Stimulated activated CD4-positive, alpha-beta T cell treated with anti-CD3 and anti-CD28 coated beads, Interleukin-15, amount 100 ng/mL, for 24 hours (primary cell): ENCODE results near the gene TMEM134.

Experiments
- DNase-seq: peaks from one replicate; pipeline ENCODE4 v3.0.0-alpha.2; 2020

TMEM134 gene

GRCh38 chr11:67500484-67500821 lies 31.4 kb upstream of the TMEM134 start:
- no peak for DNase-seq

DNA sequence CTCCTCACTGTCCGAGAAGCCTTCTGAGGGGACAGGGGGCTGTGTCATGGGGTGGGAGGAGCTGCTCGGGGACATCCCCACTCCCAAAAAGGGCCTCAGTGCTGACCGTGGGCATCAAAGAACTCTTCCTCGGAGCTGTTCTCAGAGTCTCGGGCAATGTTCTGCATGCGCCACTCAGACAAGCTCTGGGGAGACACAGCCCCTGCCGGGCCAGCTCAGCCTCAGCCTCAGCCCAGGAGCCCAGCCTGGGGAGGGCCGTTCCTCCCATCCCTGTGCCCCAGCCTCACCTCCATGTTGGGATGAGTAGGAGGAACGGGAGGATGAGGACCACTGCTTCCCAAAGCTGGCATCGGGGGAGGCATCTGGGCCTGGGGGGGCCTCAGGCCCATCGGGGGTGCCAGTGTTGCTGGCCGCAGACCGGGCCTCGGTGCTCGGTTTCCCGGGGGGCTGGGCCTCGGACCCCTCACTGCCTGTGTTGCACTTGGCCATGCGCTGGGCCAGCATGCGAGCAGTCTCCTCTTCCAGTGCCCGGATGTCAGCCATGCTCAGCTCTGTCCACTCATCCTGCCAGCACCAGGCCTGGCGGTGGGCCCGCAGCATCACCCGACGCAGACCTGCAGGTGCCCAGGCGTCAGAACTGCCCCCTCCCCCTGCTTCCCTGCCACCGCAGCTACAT lies 30.9 kb upstream of the TMEM134 start:
- no peak for DNase-seq

GRCh38 chr11:67498544-67498972 lies 29.5 kb upstream of the TMEM134 start:
- DNase-seq = no peak

DNA sequence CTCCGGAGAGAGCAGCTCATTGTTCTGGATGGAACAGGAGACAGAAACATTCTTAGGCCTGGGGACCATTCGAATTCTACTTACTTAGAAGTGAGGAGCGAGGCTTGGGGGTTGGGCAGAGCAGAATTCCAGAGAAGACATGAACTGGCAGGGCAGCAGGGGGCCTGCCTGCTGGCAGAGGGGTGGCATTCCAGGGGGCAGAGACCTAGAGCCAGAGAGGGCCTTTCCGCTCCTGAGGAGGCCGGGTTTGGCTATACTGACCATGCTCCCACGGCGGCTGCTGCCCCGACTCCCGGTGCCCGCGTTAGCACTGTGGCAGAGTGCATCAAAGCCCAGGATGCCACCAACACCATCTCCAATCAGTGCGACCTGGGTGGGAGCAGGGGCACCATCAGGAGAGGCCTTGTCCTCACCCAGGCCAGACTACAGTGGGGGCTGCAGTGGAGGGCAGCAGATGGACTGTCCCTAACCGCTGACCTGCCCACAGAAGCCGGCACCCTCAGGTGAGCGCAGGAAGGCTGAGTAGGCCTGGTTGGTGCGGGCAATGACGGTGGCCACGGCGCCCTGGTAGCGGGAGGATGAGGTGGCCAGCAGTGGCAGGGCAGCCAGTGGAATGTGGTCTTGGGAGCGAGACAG lies 28.7 kb upstream of the TMEM134 start:
- DNase-seq = no peak

DNA sequence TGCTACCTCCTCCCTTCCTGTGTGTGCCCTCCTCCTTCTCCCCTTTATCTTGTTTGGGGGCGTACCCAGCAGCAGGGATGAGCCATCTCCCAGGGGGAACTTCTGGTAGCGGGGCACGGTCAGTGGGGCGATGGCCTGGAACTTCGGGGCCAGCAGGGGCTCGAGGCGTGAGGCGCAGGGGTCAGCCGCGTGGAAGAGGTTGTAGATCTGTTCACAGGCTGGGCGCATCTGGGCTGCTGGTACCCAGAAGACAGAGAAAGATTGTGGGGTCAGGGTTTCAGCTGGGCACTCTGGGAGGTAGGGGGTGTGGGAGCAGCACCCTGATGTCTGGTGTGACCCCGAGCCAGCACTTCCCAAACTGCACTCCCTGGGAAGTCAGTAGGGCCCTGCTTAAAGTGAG lies 27.1 kb upstream of the TMEM134 start:
- no peak for DNase-seq

DNA sequence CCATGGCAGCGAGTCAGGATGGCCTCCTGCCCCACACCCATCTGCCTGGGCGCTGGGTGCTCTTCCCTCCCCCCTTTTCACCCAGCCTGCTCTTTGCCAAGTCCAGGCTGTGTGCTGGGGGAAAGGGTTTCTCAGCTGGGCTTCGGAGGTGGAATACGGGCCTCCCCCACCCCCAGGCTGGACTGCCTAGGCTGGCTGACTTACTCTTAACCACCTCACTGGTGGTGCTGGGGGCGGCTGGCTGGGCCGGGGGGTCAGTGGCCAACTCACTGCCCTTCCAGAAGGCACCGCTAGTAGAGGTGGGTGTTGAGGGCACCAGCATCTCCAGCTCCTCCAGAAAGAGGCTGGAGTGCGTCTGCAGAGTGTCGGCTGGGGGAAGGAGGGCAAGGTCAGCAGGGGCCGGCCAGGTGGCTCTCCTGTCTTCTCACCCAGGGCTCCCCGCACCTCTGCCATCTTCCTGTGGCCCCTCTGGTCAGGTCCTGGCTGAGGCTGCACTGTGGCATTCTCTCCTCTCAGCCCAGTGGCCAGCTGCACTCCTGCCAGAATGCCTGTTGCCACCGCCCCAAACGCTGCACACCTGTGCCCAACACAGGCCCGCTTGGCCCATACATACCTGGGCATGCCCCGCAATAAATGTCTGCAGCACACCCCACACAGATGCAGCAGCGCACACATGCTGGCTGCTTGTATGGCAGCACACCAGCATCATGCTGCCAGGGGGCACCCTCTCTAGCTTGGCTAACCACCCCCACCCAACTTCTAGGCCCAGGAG lies 26.4 kb upstream of the TMEM134 start:
- DNase-seq = no peak

DNA sequence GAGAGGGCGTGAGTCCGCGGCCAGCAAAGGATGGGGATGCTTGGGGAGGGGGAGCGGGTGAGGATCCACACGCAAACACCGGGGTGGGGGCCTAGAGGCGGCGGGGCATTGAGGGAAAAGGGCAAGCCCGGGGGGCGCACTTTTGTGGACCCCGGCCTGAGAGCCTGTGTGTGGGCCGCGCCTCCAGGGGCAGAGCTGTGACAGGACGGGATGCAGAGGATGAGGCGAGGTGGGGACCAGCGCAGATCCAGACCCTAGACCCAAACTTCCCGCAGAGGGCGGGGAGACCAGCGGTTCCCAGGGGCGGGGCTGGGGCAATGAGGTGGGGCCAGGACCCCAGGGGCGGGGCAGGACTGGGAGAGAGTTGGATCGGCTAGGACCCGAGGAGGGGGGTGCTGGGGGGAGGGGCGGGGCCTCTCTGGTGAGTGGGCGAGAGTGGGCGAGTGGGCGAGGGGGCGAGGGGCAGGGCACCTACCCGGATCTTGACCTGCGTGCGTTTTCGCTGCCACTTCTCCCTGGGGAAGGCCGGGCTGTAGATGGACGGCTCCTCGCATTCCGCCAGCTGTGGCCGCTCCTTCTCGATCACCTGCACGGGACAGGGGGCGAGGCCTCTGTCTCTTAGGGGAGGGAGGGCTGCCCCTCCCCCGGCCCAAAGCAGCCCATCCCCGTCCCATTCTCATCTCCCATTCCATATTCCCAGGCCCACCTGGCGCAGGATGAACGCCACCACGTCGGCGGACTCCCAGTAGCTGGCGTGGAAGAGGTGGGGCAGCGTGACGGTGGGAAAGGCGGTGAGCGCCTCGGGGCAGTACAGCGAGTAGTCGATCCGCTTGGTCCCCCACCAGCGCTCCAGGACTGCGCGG lies 25.6 kb upstream of the TMEM134 start:
- no peak for DNase-seq

DNA sequence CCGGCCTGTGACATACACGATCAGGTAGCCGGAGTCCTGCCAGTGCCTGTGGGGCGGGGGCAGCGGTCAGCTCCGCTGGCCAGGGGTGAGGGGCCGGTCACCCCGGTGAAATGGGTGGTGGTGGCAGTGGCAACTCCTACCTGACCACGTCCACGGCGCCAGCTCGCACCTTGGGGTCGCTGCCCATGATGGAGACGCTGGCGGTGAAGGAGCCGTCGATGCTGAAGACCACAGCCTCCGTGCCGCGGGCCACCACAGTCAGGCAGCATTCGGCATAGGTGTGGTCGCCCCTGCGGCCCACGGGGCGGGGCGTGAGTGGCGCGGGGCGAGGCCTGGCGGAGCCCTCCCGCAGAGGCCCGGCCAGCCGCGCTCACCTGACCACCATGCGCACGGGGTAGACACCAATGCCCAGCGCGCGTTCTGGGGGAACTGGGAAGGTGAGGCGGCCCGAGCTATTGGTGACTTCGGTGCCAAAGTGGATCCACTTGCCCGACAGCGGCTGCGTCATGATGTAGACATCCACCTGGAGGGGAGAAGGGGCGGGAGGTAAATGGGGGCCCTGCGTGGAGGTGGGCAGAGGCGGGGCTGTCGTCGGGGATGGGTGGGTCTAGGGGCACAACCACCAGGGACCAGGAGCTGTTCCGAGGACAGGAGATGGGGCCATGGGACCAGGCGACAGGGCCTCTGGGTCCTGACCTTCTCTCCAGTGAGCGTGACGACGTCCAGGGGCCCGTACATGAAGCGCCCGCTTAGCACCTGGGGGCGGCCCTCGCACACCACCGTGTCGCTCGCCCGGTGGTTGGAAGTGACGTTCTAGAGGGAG lies 24.7 kb upstream of the TMEM134 start:
- DNase-seq = no peak

GRCh38 chr11:67492801-67493547 lies 23.9 kb upstream of the TMEM134 start:
- DNase-seq = peak; percentile 57

GRCh38 chr11:67492069-67492727 lies 23.1 kb upstream of the TMEM134 start:
- no peak for DNase-seq

DNA sequence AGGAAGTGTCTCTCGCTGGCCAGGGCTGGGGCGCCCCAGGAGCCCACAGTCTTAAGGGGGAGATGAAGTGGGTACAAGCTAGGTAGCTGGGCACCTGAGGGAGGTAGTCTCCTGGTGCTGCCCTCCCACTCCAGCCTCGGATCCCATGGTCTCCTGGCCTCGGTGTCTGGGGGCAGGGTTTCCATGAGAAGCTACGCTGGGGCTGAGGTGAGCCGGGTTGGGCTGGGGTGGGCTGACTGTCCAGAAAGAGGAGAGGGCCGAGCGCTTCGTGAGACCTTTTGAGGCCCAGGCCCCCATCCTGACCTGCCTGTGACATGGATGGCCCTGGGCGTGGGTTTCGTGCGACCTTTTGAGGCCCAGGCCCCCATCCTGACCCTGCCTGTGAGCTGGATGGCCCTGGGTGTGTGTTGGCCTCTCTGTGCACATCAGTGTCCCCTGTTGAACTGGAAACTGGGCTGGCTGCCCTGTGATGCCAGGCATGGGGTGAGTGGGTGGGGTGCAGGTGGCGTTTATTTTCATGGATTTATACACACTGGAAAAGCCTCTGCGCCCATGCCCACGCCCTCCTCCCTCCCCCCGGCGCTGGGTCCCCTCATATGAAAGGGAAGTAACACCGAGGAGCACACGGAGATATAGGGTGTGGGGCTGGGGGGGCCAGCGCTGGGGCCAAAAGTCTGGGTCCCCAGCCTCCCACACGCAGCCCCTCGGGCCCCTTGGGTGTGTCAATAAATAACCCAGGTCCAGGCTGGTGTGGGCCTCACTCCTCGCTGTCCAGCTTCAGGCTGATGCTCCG lies 22.4 kb upstream of the TMEM134 start:
- no peak for DNase-seq

DNA sequence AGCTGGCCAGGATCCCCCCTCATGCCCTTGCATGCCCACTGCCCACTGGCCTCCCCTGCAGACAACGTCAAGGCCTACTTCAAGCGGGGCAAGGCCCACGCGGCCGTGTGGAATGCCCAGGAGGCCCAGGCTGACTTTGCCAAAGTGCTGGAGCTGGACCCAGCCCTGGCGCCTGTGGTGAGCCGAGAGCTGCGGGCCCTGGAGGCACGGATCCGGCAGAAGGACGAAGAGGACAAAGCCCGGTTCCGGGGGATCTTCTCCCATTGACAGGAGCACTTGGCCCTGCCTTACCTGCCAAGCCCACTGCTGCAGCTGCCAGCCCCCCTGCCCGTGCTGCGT lies 21.6 kb upstream of the TMEM134 start:
- DNase-seq = no peak

DNA sequence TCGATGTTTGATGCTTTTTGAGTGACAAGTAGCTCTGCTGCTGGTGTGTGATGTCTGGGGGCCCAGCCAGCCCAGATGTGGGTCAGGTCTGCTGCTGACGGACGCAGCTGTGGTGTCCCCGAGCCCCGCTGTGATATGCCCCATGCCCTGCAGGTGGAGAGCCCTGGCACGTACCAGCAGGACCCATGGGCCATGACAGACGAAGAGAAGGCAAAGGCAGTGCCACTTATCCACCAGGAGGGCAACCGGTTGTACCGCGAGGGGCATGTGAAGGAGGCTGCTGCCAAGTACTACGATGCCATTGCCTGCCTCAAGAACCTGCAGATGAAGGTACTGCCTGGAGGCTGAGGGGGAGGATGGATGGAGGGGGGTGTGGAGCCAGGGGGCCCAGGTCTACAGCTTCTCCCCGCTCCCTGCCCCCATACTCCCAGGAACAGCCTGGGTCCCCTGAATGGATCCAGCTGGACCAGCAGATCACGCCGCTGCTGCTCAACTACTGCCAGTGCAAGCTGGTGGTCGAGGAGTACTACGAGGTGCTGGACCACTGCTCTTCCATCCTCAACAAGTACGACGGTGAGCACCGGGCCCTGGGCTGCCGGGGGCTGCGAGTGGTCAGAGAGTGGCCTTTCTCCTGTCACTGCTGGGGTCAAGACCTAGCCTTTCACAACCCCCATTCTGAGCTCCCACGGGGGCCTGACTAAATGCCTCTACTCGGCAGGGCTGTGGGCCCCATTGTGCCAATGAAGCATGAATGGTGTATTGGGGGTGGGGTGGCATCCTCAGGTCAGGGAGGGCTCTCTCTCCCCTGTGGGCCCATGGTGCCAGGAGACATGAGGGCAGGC lies 21.1 kb upstream of the TMEM134 start:
- no peak for DNase-seq

DNA sequence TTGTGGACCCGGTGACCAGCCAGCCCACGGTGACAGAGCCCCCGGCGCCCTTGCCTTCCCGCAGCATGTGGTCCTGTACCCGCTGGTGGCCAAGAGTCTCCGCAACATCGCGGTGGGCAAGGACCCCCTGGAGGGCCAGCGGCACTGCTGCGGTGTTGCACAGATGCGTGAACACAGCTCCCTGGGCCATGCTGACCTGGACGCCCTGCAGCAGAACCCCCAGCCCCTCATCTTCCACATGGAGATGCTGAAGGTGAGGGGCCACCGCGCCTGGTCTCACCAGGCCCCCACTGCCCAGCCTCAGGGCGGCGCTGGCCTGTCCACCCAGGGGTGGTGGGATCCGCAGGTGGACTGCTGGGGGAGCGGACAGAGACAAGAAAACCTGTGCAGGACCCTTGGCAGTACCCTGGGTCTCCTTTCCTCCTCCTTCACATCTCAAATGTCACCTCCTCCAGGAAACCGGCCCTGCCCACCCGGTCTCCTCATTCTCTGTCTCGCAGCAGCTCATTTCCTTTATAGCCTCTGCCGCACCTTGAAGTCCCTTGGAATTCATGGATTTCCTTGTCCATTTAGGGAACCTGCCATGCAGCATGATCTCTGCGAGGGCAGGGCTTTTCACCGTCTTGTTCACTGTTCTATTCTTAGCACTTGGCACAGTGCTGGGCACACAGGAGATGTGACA lies 20.3 kb upstream of the TMEM134 start:
- no peak for DNase-seq

DNA sequence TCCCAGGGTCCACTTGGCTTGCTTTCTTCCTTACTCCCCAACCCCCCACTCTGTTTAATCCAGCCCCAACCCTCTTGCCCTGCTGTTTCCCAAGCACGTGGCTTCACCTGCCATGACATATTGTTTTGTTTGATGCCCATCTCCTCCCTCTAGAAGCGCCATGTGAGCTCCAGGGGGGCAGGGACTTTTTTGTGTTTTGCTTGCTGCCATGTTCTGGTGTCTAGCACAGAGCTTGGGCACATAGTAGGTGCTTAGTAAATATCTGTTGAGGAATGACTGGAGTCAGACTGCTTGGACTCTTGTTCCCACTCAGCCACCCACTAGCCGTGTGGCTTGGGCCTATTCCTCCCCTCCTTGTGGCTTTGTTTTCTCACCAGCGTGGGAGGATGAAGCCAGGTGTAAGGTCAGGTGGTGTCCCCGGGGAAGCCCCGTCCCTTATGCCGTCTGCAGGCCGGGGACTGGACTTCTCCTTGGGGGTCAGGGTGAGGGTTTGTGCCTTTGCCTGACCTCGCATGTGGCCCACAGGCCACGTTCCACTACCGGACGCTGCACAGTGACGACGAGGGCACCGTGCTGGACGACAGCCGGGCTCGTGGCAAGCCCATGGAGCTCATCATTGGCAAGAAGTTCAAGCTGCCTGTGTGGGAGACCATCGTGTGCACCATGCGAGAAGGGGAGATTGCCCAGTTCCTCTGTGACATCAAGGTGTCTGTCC lies 17.6 kb upstream of the TMEM134 start:
- DNase-seq = peak; percentile 66

DNA sequence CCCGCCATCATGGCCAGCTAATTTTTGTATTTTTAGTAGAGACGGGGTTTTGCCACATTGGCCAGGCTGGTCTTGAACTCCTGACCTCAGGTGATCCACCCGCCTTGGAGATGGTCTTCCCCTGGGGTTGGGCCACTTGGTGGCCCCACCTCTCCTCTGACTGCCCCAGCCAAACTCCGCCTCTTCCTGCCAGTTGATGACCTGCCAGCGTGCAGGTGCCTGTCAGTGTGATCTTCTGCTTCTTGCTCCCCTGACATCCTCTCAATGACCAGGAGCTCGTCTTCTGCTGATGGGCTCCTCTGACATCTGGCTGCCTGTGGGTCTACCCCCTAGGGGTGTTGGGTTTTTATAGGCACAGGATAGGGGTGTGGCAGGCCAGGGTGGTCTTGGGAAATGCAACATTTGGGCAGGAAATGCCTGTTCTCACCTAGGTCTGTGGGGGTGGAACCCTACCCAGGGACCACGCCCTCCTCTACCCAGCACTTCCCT lies 16.9 kb upstream of the TMEM134 start:
- DNase-seq = peak; percentile 77

- DNase-seq = peak; percentile 85
Measured at GRCh38 chr11:67484847-67485311, 15.8 kb upstream of the TMEM134 start.
